NCI-H2171 (cell line): ENCODE measurements around the gene SOHLH1.

Experiments used
- DNase-seq: peaks from one replicate; lab custom pipeline; 2025; lab: John Stamatoyannopoulos, UW

SOHLH1 gene

GRCh38 chr9:135703726-135704125 is 4.4 kb upstream of the SOHLH1 start:
- no peak for DNase-seq

- peak; percentile 80 for DNase-seq
Measured at GRCh38 chr9:135701959-135702721, 2.9 kb upstream of the SOHLH1 start, which contains the start of gene KCNT1. KCNT1 (plus strand) TSS chr9:135702185; CDS start chr9:135702259, 74 bp downstream.

GRCh38 chr9:135701067-135701958 is 2.0 kb upstream of the SOHLH1 start:
- no peak for DNase-seq

DNA sequence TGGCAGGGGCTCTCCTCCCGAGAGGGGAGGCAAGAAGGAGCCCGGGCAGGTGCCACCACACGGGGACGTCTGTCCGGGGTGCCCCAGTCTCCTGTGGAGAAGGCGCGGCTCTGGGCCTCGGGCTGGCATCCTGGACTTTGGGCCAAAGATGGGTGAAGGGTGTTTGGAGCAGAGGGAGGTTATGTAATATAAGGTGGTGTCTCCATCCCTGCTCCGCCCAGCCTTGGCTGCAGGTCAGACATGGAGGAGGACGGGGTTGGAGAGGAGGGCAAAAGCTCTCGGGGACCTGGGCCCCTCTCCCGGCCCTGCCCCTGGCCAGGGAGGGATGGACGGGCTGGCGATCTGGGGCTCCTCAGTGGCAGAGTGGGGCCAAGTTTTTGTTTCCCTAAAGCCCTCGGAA is 1.2 kb upstream of the SOHLH1 start:
- DNase-seq: no peak

GRCh38 chr9:135698767-135699166 is 514 bp downstream of the SOHLH1 start:
- no peak for DNase-seq

DNA sequence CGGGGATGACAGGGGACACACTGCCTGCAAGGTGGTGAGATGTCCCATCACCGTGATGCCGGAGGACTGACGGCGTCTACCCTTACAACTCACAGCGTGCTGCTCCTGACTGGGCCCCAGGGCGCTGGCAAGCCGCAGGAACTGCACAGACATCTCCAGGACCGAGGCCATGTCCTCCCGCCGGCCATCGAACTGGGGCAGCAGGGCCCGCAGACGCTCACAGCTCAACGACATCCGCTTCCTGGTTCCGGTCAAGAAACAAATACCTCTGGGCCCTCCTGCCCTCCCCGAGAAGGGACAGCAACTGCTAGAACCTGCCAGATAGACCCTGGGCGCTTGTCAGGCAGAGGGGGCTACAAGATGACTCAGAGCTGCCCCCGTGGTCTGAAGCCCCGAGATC is 1.0 kb downstream of the SOHLH1 start:
- no peak for DNase-seq

GRCh38 chr9:135697226-135697625 is 2.1 kb downstream of the SOHLH1 start:
- no peak for DNase-seq

DNA sequence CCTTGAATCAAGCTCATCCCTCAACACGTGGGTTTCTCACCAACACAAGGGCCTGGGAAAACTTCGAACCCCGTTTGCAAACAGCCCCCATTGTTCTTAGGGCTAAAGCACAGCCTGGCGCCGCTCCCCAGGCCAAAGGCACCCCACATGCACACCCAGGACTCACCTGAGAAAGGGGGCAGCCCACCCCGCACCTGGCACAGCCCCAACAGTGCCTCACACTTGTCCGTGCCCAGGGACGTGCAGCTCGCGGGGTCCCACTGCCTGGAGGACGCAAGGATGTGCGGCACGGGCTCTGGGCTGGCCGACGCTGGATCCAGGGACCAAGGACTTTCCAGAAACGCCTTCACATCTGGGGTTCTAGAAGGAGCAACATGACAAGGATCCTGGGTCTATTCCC is 2.8 kb downstream of the SOHLH1 start:
- DNase-seq: no peak

DNA sequence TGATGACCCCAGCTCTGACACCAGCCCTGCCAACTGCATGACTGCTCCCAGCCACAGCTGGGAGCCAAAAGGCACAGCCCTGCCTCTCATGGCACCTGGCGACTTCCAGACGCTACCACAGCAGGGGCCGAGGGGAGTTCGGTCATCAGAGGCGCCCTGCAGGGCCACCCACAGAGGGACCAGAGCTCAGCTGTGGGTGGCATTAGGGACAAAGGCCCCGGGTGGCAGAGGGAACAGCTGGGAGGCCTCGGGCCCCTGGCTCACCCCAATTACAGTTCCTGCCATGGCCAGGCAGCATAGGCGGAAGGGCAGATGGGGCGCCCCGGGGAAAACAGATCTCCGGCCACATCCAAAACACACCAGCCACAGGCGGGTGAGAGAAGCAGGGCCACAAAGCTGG is 3.6 kb downstream of the SOHLH1 start:
- DNase-seq: no peak

GRCh38 chr9:135695036-135695435 is 4.2 kb downstream of the SOHLH1 start:
- no peak for DNase-seq

GRCh38 chr9:135694414-135694813 is 4.9 kb downstream of the SOHLH1 start:
- DNase-seq: no peak

DNA sequence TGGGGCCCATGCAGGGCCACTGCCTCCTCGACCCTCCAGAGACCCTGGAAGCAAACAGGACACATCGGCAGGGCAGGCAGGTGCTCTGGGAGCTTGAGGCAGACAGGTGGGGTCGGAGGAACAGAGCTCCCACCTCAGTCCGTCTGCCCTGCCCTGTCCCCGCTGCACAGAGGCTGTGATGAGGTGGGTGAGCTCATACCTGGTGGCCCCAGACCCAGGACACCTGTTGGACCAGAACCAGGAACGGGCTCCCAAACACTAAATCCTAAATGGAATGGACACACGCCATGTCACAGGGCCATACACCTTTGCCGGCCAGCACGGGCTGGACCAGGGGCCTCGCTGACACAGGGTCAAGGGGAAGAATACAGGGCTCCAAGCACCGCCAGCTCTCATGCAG is 5.5 kb downstream of the SOHLH1 start:
- DNase-seq: no peak

DNA sequence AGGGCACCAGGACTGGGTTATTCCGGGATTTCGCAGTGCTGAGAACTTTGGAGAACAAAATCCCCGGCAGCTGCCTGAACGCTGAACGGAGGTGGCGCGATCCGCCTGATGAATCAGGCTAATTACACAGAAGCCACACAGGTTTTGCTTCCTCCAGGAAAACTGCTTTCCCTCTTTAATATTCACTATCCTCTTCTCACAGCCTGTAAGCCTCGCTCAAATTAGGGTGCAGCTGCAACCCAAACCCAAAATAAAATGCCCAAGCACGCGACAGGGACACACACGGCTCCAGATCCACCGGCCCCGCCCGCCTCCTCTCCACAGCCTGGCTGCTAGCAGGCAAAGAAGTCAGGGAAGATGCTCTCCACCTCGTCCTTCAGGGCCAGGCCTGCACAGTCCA is 6.0 kb downstream of the SOHLH1 start:
- DNase-seq: no peak

GRCh38 chr9:135692410-135692809 is 6.9 kb downstream of the SOHLH1 start:
- DNase-seq: no peak

DNA sequence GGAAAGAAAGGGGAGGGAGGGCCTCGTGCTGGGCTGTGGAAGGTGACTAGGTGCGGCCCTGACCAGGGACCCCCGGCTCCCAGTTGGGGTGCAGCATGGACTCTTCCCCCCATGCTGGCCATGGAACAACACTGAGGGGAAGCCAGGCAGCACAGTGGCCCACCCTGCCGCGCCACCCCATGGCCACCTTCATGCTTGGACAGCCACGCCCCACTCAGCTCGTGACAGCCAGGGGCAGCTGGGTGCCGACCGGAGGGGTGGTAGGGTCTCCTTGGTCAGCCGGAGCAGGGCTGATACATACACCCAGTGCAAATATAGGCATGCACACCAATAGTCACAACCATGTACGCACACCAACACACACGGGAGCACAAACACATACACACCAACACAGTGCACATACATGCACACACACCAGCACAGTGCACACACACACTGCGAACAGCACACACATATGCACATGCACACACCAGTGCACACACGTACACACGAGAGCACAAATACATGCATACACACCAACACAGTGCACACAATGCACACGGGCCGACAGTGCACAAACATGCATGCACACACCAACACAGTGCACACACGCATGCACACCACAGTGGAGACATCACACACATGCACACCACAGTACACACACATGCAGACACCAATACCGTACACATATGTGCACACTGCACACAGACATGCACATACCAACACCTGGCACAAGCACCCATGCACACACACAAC is 8.3 kb downstream of the SOHLH1 start:
- no peak for DNase-seq

DNA sequence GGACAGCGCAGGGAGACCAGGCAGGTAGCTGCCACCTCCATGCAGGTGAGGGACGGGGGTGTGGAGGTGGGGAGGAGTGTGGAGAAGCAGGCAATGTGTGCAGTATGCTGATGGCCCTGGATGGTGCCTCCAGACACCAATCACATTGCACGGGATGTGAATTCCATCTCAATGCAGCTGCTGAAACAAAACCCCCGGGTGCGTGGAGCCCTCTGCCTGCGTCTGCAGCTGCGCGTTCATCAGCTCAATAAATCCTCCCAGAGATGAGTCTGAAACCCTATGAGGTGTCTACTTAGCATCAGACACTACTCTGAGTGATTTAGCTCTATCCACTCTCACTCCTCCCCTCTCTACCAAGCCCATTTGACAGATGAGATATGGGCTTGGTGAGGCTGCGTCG is 10.3 kb downstream of the SOHLH1 start:
- DNase-seq: no peak

DNA sequence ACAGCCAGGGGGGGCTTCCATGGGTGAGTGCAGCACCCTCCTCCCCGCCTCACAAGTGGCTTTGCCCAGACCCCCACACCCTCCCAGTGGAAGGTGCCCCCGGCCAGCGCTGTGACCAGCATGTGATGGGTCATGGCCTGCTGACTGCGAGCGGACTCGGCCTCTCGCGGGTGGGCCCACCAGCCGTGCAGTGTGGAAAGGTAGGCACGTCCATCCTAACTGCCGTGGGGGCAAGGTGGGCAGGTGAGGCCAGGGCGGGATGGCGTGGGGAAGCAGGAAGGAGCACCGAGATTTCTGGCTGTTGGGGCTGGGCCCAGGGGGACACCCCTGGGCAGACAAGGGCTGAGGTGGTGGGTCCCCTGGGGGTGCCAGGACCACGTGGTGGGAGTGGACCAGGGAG is 12.1 kb downstream of the SOHLH1 start:
- no peak for DNase-seq

DNA sequence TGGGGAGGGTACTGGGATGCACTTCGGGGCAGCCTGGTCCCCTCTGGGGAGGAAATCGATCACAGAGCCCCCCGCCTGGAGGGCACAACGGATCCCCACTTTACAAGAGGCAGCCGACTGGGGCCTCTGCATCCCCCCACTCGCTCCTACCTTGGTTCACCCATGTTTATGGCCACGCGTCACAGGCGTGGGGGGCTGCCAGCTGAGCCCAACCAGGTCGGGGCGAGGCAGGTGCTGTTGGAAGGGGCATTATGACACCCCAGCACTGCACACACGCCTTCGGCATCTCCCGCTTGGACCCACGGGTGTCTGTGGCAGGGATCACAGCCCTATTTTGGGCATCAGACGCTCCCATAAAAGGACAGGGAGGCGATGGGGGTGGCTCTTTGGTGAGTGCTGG is 14.6 kb downstream of the SOHLH1 start:
- DNase-seq: no peak

DNA sequence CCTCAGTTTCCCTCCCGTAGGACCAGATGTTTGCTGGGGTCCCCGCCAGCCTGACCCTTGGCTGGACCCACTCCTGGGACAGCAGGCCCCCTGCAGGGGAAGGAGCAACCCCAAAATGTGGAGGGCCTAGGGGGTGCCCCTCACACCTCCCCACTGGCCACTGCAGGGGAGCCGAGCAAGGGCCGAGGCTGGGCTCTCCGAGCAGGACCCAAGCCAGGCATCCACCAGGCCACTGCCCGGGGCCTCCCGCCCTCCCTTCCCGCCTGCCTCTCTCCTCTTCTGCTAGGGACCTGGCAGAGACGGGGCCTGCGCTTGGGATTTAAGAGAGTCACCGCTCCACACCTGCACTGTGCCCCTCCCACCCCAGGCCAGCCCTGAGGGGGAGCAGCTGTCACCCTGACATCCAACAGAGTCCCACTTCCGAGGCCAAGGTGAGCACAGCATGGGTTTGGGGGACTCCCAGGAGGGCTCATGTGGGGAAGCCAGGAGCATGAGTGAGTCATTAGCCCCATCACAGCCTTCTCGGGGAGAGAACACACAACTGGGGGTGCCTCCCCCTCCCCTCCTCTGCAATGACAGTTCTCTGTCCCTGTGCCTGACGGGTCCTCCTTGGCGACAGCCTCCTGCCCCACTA is 15.8 kb downstream of the SOHLH1 start:
- DNase-seq: no peak

GRCh38 chr9:135681161-135681560 is 18.1 kb downstream of the SOHLH1 start:
- no peak for DNase-seq

DNA sequence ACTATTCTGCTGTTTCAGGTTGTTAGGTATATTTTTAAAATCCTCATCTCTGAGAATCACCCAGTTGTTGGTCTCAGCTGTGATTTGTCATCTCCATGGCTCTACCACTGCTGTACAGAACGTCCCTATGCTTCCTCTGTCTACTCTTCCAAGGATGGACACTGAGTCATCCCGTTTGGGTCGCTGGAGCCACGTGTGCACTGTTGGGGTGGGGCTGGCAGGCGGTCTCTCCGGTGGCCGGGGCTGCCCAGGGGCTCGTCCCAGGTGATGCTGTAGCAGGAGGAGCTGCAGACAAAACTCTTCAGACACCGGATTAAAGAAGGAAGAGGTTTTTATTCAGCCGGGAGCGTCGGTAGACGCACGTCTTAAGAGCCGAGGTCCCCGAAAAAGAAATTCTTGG is 19.2 kb downstream of the SOHLH1 start:
- DNase-seq: no peak
